Natural killer cell treated with Interleukin-12 subunit alpha and Interleukin-12 subunit beta and Interleukin-15 and Interleukin-18, amount 100 ng/mL, for 72 hours (primary cell): ENCODE data around the gene PVRIG. TPM values are rescaled to one million over a fixed set of nuclear protein-coding genes. Genes with fewer than 3 reads are reported as not detected.
"Not testable (repeated sequence)": the region's sequence is repeated elsewhere in the genome, so short reads cannot be mapped to it uniquely, and the experiment has no call there.

Experiments used
- ATAC-seq, 2 donors: fragments of 150-1000 bp; cut with Tn5 transposase in 1 of 2; sonication (Bioruptor Pico), chemical (Tn5 transposase) in 1 of 2; 2 replicates each; pipeline ENCODE4 v1.10.0; 2021
- DNase-seq: peaks from one replicate; pipeline ENCODE4 v3.0.0; 2022; ENCODE audit warnings: low spot score
- H3K27ac Mint-ChIP-seq, 2 donors: 1 replicate in 1 of 2; 2 replicates in 1 of 2; pipeline ENCODE4 v1.8.0; 2022; ENCODE audit warnings: mixed read lengths in 2 of 2, mild to moderate bottlenecking in 1 of 2, moderate library complexity in 1 of 2
- H3K27me3 Mint-ChIP-seq, 2 donors: 1 replicate in 1 of 2; 2 replicates in 1 of 2; pipeline ENCODE4 v1.8.0; 2022; ENCODE audit warnings: mixed read lengths in 2 of 2
- H3K36me3 Mint-ChIP-seq: one replicate; pipeline ENCODE4 v1.8.0; 2022; ENCODE audit warnings: mixed read lengths
- H3K4me1 Mint-ChIP-seq, 2 donors: 1 replicate in 1 of 2; 2 replicates in 1 of 2; pipeline ENCODE4 v1.8.0; 2022; ENCODE audit warnings: low read depth in 2 of 2, mixed read lengths in 2 of 2, mild to moderate bottlenecking in 1 of 2
- H3K4me3 Mint-ChIP-seq: one replicate; pipeline ENCODE4 v1.8.0; 2022; ENCODE audit warnings: mixed read lengths
- H3K9me3 Mint-ChIP-seq: 2 replicates; pipeline ENCODE4 v1.8.0; 2022; ENCODE audit warnings: mixed read lengths
- total RNA-seq, 2 donors: library from RNA; stranded (reverse); gene quantifications; one replicate each; pipeline ENCODE4 v1.2.3, GENCODE V29; 2022

The PVRIG gene
- total RNA-seq, 2 donors from 2014 or later, result 32.2 to 43.9 TPM

- not testable (repeated sequence) for DNase-seq, H3K36me3 Mint-ChIP-seq, H3K9me3 Mint-ChIP-seq, H3K4me3 Mint-ChIP-seq, H3K27me3 Mint-ChIP-seq, ATAC-seq, H3K27ac Mint-ChIP-seq
- H3K4me1 Mint-ChIP-seq, result peaks cover 0 to 19% of the 10 kb centered on the region in 2 donors
Measured at GRCh38 chr7:100264669-100265165, 45.0 kb downstream of the PVRIG start.

DNA sequence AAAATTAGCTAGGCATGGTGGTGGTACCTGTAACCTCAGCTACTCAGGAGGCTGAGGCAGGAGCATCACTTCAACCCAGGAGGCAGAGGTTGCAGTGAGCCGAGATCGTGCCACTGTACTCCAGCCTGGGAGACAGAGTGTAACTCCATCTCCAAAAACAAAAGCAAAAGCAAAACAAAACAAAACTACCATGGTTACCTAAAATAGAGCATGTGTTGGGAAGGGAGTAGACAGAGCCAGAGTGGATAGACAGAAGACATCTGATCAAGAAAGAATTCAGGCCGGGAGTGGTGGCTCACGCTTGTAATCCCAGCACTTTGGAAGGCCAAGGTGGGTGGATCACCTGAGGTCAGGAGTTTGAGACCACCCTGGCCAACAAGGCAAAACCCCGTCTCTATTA, 46.1 kb downstream of the PVRIG start:
- H3K36me3 Mint-ChIP-seq, ATAC-seq, H3K9me3 Mint-ChIP-seq, DNase-seq, H3K4me3 Mint-ChIP-seq, H3K27me3 Mint-ChIP-seq, H3K27ac Mint-ChIP-seq: not testable (repeated sequence)
- peaks cover 3 to 23% of the 10 kb centered on the region in 2 donors for H3K4me1 Mint-ChIP-seq

- no peak for ATAC-seq
Measured at GRCh38 chr7:100266576-100267354, 47.0 kb downstream of the PVRIG start.

DNA sequence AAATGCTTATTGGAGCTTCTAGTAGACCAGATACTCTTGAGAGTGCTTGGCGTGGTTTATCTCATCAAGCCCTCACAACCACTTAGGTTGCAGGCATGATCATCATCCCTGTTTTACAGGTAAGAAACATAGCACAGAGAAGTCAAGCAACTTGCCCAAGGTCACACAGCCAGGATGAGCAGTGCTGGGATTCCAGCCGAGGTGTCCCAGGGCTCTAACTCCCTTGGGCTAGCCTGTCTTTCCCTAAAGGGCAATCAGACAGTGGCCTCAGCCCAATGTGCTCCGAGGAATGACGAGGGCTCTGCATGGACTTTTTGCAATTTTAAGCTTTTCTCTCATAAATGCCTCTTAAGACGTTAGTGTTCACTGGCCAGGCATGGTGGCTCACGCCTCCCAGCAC, 47.9 kb downstream of the PVRIG start:
- Mint-ChIP-seq H3K36me3 (no peaks in the 10 kb centered on the region), H3K27me3 (no peaks in the 10 kb centered on the region), H3K4me3 (no peak overlapping the region), H3K27ac (no peak overlapping the region), H3K9me3 (no peaks in the 10 kb centered on the region), H3K4me1 (peaks cover 6 to 21% of the 10 kb centered on the region in 2 donors)
- no peak for ATAC-seq
- DNase-seq, result no peak

More at GRCh38 chr7:100266576-100267354, 47.0 kb downstream of the PVRIG start:
- Mint-ChIP-seq H3K4me3 (no peak overlapping the region), H3K27me3 (no peaks in the 10 kb centered on the region), H3K4me1 (peaks cover 6 to 27% of the 10 kb centered on the region in 2 donors), H3K36me3 (no peaks in the 10 kb centered on the region), H3K27ac (no peak overlapping the region), H3K9me3 (no peaks in the 10 kb centered on the region)
- no peak for DNase-seq

DNA sequence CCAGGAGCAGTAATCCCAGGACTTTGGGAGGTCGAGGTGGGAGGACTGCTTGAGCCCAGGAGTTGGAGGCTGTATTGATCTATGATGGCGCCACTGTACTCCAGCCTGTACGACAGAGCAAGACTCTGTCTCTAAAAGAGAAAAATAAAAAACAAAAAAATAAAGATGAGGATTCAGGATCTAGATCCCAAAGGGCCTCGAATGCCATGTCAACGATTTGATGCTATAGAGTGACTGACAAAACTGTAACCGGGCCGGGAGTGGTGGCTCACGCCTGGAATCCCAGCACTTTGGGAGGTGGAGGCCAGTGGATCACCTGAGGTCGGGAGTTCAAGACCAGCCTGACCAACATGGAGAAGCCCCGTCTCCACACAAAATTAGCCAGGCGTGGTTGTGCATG, 49.1 kb downstream of the PVRIG start:
- DNase-seq, H3K36me3 Mint-ChIP-seq, H3K27ac Mint-ChIP-seq, H3K4me3 Mint-ChIP-seq, H3K27me3 Mint-ChIP-seq, H3K9me3 Mint-ChIP-seq, ATAC-seq: not testable (repeated sequence)
- H3K4me1 Mint-ChIP-seq, result peaks cover 6 to 21% of the 10 kb centered on the region in 2 donors

DNA sequence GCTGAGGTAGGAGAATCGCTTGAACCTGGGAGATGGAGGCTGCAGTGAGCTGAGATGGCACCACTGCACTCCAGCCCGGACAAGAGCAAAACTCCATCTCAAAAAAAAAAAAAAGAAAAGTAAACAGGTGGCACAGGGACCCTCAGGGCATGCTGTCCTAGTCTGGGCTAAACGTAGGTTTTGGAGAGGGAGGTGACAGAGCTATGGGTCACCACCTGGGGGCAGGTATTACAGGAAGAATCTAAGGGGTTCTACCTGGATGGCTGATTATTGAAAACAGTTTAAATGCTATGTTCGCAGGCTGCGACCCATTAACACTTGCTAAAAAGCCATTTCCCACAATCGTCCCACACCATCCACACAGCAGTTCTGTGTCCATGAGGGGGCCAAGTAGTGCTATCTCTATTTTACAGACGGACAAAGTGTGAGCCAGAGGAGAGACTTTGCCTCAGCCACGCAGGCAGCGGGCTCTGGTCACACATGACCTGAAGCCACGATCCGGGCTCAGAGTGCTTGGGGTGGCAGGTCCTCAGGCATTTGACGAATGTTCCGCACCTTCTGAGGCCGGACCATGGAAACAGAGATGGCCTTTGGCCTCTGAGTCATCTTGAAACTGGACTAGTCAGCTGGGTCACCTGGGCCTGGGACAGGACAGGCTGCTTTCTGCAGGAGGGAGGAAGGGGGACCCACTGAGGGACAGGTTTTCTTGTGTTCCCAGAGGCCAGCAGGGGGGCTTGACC, 49.7 kb downstream of the PVRIG start:
- H3K4me1 Mint-ChIP-seq, result peaks cover 6 to 21% of the 10 kb centered on the region in 2 donors
- not testable (repeated sequence) for DNase-seq, ATAC-seq, H3K9me3 Mint-ChIP-seq, H3K27me3 Mint-ChIP-seq, H3K36me3 Mint-ChIP-seq, H3K27ac Mint-ChIP-seq, H3K4me3 Mint-ChIP-seq

DNA sequence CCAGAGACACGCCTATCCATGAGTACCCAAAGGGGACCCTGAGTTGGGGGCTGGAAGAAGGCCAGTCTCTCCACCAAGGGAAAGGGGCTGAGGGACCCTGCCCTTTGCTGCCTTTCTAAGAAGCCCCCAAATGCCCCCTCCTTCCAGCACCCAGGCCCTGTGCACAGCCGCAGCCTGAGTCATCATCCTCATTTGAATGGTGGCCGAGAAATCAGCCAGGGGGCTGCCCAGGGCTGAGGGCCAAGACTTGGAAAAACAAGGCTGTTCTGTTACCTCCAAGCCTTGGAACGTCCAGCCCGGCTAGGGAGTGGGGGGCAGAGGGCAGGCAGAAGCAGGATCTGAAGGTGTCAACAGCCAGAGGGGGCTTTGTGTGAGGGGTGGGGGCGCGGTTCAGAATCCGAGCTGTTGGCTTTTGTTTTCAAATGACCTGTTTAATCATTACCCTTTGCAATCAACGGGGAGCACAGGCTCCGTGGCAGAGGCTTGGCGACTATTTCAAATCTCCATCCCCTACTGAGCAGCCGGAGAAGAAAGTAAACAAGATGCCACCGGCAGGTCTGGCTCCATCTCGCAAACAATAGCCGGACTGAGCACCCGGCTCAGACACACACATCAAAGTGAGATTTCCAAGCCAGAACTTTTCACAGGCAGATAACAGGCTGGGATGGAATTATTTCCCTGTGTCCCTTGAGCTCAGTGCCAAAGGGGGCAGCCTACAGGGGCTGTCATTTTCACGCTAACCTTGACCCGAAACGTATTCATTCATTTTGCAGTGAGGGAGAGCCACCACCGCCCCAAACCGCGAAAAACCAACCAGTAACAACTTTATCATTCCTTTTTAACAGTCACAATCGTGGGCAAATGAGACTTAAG, 50.5 kb downstream of the PVRIG start:
- not testable (repeated sequence) for H3K27me3 Mint-ChIP-seq, H3K9me3 Mint-ChIP-seq, H3K36me3 Mint-ChIP-seq, DNase-seq, ATAC-seq
- H3K4me1 Mint-ChIP-seq, result peaks cover 10 to 21% of the 10 kb centered on the region in 2 donors
- H3K4me3 Mint-ChIP-seq, result peak overlapping the region; percentile 79
- peak overlapping the region; percentile 33 to 60 for H3K27ac Mint-ChIP-seq

Other genes with a start within 250 kb of the PVRIG start
- gene AZGP1, start 243.9 kb upstream of the PVRIG start, total RNA-seq, result not detected
- 10 to 100 TPM; 64.9 to 70.6 TPM for gene ZKSCAN1, start 204.4 kb upstream of the PVRIG start, total RNA-seq
- 10 to 100 TPM in 1 of 2 donors, 1 to 10 TPM in 1; 8.7 to 11.0 TPM for gene ZSCAN21, start 170.2 kb upstream of the PVRIG start, total RNA-seq
- gene ZNF3, start 138.2 kb upstream of the PVRIG start, total RNA-seq, result 10 to 100 TPM; 19.6 to 33.6 TPM
- gene COPS6, start 131.0 kb upstream of the PVRIG start, total RNA-seq, result 10 to 100 TPM; 81.8 to 88.8 TPM
- 100 to 1,000 TPM; 248 to 526 TPM for gene MCM7, start 118.6 kb upstream of the PVRIG start, total RNA-seq
- 10 to 100 TPM in 1 of 2 donors, 1 to 10 TPM in 1; 8.9 to 16.9 TPM for gene AP4M1, start 118.3 kb upstream of the PVRIG start, total RNA-seq
- gene TAF6, start 100.6 kb upstream of the PVRIG start, total RNA-seq, result 10 to 100 TPM; 46.3 to 69.1 TPM
- gene CNPY4, start 100.3 kb upstream of the PVRIG start, total RNA-seq, result 10 to 100 TPM; 17.5 to 19.1 TPM
- 1 to 10 TPM; 3.4 to 6.5 TPM for gene MBLAC1, start 93.0 kb upstream of the PVRIG start, total RNA-seq
- gene LAMTOR4, start 71.0 kb upstream of the PVRIG start, total RNA-seq, result 100 to 1,000 TPM; 124 to 145 TPM
- gene TRAPPC14, start 61.2 kb upstream of the PVRIG start, total RNA-seq, result 10 to 100 TPM; 46.2 to 52.7 TPM
- 1 to 10 TPM in 1 of 2 donors, under 1 TPM in 1; 0.57 to 1.1 TPM for gene GAL3ST4, start 51.3 kb upstream of the PVRIG start, total RNA-seq
- gene GPC2, start 42.6 kb upstream of the PVRIG start, total RNA-seq, result 1 to 10 TPM; 2.6 to 2.7 TPM
- gene STAG3, start 42.0 kb upstream of the PVRIG start, total RNA-seq, result 10 to 100 TPM; 13.7 to 24.4 TPM
- not detected for gene SPDYE3, start 87.8 kb downstream of the PVRIG start, total RNA-seq
- 10 to 100 TPM; 48.4 to 94.8 TPM for gene PILRB, start 138.2 kb downstream of the PVRIG start, total RNA-seq
- gene PILRA, start 153.5 kb downstream of the PVRIG start, total RNA-seq, result 1 to 10 TPM; 3.7 to 6.8 TPM
- 1 to 10 TPM; 1.3 to 2.5 TPM for gene ZCWPW1, start 208.8 kb downstream of the PVRIG start, total RNA-seq
- 10 to 100 TPM; 44.0 to 60.5 TPM for gene MEPCE, start 209.9 kb downstream of the PVRIG start, total RNA-seq
- gene PPP1R35, start 216.5 kb downstream of the PVRIG start, total RNA-seq, result 10 to 100 TPM; 54.5 to 57.0 TPM
- gene SPACDR, start 244.3 kb downstream of the PVRIG start, total RNA-seq, result 1 to 10 TPM; 2.4 to 4.2 TPM